ENCODE data around the gene ACOT8. TPM values are rescaled to one million over a fixed set of nuclear protein-coding genes. Genes with fewer than 3 reads are reported as not detected.
"Not testable (repeated sequence)": the region's sequence is repeated elsewhere in the genome, so short reads cannot be mapped to it uniquely, and the experiment has no call there.

Gene ACOT8
- total RNA-seq = 10 to 100 TPM; 27.9 to 34.3 TPM

DNA sequence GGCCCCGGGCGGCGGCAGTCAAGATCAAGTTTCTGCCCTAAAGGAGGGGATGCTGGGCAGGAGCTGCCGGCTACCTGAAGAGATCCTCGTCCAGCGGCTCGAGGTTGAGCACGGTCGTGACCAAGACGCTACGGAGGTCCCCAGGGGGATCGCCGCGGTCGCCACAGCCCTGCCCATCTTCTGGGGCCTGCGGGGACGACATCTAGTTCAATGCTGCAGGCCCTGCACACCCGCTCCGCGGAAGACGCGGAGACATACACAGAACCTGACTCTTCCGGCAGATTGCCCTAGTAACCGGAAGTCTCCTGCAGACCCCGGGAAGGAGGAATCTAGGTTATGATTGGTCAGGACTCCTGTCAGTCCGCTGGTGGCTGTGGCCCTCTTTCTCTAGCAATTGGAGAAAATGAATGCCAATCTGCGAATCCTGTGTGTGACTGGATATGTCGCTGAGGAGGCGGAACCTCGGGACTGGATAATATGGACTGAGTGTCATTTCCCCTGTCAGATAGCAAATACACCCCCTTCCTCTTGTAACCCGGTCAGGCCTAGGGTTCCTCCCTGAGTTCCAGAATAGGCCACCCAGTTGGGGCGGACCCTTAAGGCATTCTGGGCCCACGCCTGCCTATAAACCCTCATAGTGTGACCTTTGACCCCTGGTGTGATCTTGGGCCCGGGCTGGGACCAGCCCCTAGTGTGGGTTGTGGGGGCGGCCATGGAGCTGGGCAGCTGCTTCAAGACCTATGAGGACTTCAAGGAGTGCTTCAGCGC is at the start of gene ACOT8, which contains the start of gene ZSWIM3:
ACOT8 (minus strand) TSS at position 279 of the 768 bp plus-strand sequence; CDS start at position 202, 77 bp downstream.
ZSWIM3 (plus strand) TSS at position 501 of the 768 bp plus-strand sequence; CDS start at position 713, 212 bp downstream.
- H3K27ac Mint-ChIP-seq = peak within 1 kb of the TSS; percentile 97
- peak; percentile 94 to 97 for DNase-seq
- H3K4me3 Mint-ChIP-seq = peak within 1 kb of the TSS; percentile 95 to 98
- peaks cover 60% of the 10 kb centered on the region for H3K4me1 Mint-ChIP-seq (ENCODE audit: low read depth)
- peaks cover under 1 to 2% of the 10 kb centered on the region in 2 donors for H3K36me3 Mint-ChIP-seq (ENCODE audit: insufficient read depth in 2 of 2)
- no peaks in the 10 kb centered on the region for H3K9me3 Mint-ChIP-seq
- no peaks in the 10 kb centered on the region for H3K27me3 Mint-ChIP-seq (ENCODE audit: low read depth)
- peak; percentile 97 for ATAC-seq (replicated peaks in 1 of 2)

GRCh38 chr20:45905505-45906079 is 48.4 kb upstream of the ACOT8 start:
- DNase-seq (no peak), ATAC-seq (replicated peaks in 1 of 2) (no peak)
- H3K9me3 Mint-ChIP-seq = no peaks in the 10 kb centered on the region

DNA sequence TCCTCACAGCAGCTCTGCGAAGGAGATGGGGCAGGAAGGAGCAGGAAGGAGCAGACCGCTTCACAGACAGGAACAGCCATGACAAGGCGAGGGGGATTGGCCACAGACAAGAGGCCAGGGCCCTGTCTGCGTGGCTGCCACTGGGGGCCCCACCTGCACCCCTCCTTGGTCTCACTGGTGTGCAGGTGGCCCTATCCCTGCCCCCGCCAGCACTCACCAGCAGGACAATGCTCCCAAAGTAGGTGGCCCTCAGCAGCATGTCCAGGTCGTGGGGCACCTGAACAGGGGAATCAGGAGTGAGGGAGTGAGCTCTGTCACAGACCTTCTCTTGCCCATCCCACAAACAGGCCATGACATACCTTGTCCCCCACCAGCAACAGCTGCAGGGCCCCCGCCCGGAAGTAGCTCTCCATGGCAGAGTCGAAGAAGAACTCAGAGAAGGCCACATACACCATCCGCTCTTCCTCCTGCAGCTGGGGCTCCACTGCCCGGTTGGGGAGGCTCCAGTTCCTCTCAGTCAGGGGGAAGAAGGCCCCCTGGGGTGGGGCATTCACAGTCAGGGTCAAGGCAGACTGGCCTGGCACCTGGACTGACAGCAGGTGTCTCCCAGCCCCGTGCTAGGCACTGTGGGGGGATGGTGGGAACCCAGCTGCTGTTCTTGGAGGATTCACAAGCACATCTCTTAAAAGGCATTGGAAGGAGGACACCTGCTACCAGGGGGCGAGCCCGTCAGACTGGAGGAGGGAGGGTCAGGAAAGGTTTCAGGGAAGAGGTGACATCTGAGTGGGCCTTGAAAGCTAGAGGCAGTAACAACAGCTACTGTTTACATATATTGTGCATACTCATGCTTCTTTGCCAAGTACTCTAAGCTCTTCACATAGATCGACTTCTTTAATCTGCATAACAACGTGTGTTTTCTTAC is 47.7 kb upstream of the ACOT8 start:
- Mint-ChIP-seq H3K27ac (no peak overlapping the region), H3K36me3 (ENCODE audit: insufficient read depth in 2 of 2) (no peaks in the 10 kb centered on the region), H3K4me1 (ENCODE audit: low read depth) (peaks cover 8% of the 10 kb centered on the region), H3K27me3 (ENCODE audit: low read depth) (no peaks in the 10 kb centered on the region), H3K4me3 (no peak overlapping the region), H3K9me3 (no peaks in the 10 kb centered on the region)
- ATAC-seq (replicated peaks in 1 of 2) (no peak), DNase-seq (no peak)

More at GRCh38 chr20:45905505-45906079, 48.4 kb upstream of the ACOT8 start:
- no peaks in the 10 kb centered on the region for H3K27me3 Mint-ChIP-seq (ENCODE audit: low read depth)
- peaks cover 12% of the 10 kb centered on the region for H3K4me1 Mint-ChIP-seq (ENCODE audit: low read depth)
- no peak overlapping the region for H3K4me3 Mint-ChIP-seq
- H3K36me3 Mint-ChIP-seq (ENCODE audit: insufficient read depth in 2 of 2) = no peaks in the 10 kb centered on the region
- no peak overlapping the region for H3K27ac Mint-ChIP-seq

- ATAC-seq (replicated peaks in 1 of 2) (no peak), DNase-seq (no peak)
- Mint-ChIP-seq H3K4me1 (ENCODE audit: low read depth) (no peaks in the 10 kb centered on the region), H3K27me3 (ENCODE audit: low read depth) (no peaks in the 10 kb centered on the region), H3K4me3 (no peak overlapping the region), H3K27ac (no peak overlapping the region), H3K9me3 (no peaks in the 10 kb centered on the region), H3K36me3 (ENCODE audit: insufficient read depth in 2 of 2) (no peaks in the 10 kb centered on the region)
Observed at GRCh38 chr20:45902199-45902701, 45.1 kb upstream of the ACOT8 start.

DNA sequence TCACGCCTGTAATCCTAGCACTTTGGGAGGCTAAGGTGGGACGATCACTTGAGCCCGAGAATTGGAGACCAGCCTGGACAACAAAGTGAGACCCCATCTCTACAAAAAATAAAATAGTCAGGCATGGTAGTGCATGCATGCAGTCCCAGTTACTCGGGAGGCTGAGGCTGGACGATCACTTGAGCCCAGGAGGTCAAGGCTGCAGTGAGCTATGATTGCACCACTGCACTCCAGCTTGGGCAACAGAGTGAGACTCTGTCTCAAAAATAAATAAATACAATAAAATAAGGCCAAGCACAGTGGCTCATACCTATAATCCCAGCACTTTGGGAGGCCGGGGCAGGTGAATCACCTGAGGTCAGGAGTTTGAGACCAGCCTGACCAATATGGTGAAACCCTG is 44.1 kb upstream of the ACOT8 start:
- H3K4me1 Mint-ChIP-seq (ENCODE audit: low read depth); H3K4me3 Mint-ChIP-seq; H3K9me3 Mint-ChIP-seq; H3K27me3 Mint-ChIP-seq (ENCODE audit: low read depth); H3K27ac Mint-ChIP-seq; DNase-seq; ATAC-seq (replicated peaks in 1 of 2); H3K36me3 Mint-ChIP-seq (ENCODE audit: insufficient read depth in 2 of 2): not testable (repeated sequence)

DNA sequence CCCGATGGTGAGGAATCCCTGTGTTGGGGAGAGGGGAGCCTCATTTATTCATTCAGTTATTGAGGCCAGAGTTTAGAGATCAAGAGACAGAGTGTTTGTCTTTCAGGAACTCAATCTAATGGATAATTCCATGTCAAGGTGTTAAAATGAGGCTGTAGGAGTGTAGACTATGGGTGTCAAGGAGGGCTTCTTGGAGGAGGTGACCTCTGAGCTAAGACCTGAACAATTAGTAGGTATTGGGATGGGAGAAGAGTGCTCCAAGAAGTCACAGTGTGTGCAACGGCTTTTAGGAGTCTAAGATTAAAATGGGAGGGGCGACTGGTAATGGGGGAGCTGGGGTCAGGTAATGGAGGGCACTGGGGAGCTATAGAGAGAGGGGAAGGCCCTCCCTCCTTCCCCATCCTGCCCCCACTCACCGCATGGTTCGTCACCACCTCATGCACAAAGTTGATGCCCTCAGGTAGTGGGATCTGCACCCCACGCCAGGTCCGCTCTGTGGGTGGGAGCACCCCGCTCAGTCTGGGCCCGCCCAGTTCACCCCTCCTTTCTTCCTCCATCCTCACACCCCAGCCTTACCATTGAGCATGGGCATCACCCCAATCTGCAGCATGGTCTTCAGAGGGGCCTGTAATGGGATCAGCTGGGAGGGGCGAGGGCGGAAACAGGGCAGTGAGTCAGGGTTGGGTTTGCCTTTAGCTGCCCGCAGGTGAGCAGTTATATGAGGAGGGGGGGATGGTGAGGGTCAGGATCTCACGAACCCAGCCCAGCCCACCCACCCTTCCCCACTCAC is 42.0 kb upstream of the ACOT8 start:
- Mint-ChIP-seq H3K27ac (no peak overlapping the region), H3K9me3 (no peaks in the 10 kb centered on the region), H3K4me3 (no peak overlapping the region), H3K36me3 (ENCODE audit: insufficient read depth in 2 of 2) (no peaks in the 10 kb centered on the region), H3K27me3 (ENCODE audit: low read depth) (no peaks in the 10 kb centered on the region), H3K4me1 (ENCODE audit: low read depth) (no peaks in the 10 kb centered on the region)
- DNase-seq (no peak), ATAC-seq (replicated peaks in 1 of 2) (no peak)

DNA sequence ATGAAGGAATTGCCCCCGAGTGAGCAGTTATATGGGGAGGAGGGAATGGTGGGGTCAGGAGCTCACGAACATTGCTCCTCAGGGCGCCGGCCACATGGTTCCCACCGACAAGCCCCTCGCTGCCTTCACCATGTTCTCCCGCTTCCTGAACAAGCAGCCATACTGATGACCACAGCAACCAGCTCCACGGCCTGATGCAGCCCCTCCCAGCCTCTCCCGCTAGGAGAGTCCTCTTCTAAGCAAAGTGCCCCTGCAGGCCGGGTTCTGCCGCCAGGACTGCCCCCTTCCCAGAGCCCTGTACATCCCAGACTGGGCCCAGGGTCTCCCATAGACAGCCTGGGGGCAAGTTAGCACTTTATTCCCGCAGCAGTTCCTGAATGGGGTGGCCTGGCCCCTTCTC is 41.1 kb upstream of the ACOT8 start:
- no peak overlapping the region for H3K4me3 Mint-ChIP-seq
- no peaks in the 10 kb centered on the region for H3K9me3 Mint-ChIP-seq
- H3K4me1 Mint-ChIP-seq (ENCODE audit: low read depth) = no peaks in the 10 kb centered on the region
- H3K27me3 Mint-ChIP-seq (ENCODE audit: low read depth) = no peaks in the 10 kb centered on the region
- no peak overlapping the region for H3K27ac Mint-ChIP-seq
- ATAC-seq (replicated peaks in 1 of 2) (no peak), DNase-seq (no peak)
- peaks cover 0 to 2% of the 10 kb centered on the region in 2 donors for H3K36me3 Mint-ChIP-seq (ENCODE audit: insufficient read depth in 2 of 2)

GRCh38 chr20:45897692-45898091 is 40.5 kb upstream of the ACOT8 start:
- peaks cover 0 to 2% of the 10 kb centered on the region in 2 donors for H3K36me3 Mint-ChIP-seq (ENCODE audit: insufficient read depth in 2 of 2)

GRCh38 chr20:45897289-45897688 is 40.1 kb upstream of the ACOT8 start:
- H3K36me3 Mint-ChIP-seq (ENCODE audit: insufficient read depth in 2 of 2) = peaks cover 0 to 2% of the 10 kb centered on the region in 2 donors
- ATAC-seq (replicated peaks in 1 of 2) (no peak), DNase-seq (no peak)
- no peaks in the 10 kb centered on the region for H3K9me3 Mint-ChIP-seq
- no peak overlapping the region for H3K27ac Mint-ChIP-seq
- no peaks in the 10 kb centered on the region for H3K27me3 Mint-ChIP-seq (ENCODE audit: low read depth)
- no peak overlapping the region for H3K4me3 Mint-ChIP-seq
- H3K4me1 Mint-ChIP-seq (ENCODE audit: low read depth) = peaks cover 6% of the 10 kb centered on the region

More at GRCh38 chr20:45897692-45898091, 40.5 kb upstream of the ACOT8 start:
- H3K27ac Mint-ChIP-seq = no peak overlapping the region
- H3K4me3 Mint-ChIP-seq = no peak overlapping the region
- DNase-seq = no peak
- H3K9me3 Mint-ChIP-seq = no peaks in the 10 kb centered on the region
- peaks cover 2% of the 10 kb centered on the region for H3K4me1 Mint-ChIP-seq (ENCODE audit: low read depth)
- no peak for ATAC-seq (replicated peaks in 1 of 2)
- no peaks in the 10 kb centered on the region for H3K27me3 Mint-ChIP-seq (ENCODE audit: low read depth)

GRCh38 chr20:45896641-45897161 is 39.5 kb upstream of the ACOT8 start:
- no peak for ATAC-seq (replicated peaks in 1 of 2)
- Mint-ChIP-seq H3K27ac (no peak overlapping the region), H3K27me3 (ENCODE audit: low read depth) (no peaks in the 10 kb centered on the region)

DNA sequence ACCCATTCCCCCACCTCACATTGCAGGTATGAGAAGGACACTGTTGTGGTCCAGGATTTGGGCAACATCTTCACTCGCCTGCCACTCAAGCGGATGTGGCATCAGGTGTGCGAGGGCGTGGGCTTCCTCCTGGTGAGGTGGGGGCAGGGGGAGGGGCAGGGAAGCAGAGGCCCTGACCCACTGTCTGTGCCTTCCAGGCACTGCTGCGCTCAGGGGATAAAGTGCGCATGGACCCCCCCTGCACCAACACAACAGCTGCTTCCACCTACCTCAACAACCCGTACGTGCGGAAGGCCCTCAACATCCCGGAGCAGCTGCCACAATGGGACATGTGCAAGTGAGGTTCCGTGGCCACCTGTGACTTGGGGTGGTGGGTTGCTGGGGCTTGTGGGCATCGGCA is 37.6 kb upstream of the ACOT8 start:
- Mint-ChIP-seq H3K36me3 (ENCODE audit: insufficient read depth in 2 of 2) (peaks cover 0 to 2% of the 10 kb centered on the region in 2 donors), H3K4me1 (ENCODE audit: low read depth) (peaks cover 18% of the 10 kb centered on the region), H3K9me3 (no peaks in the 10 kb centered on the region), H3K4me3 (no peak overlapping the region), H3K27me3 (ENCODE audit: low read depth) (no peaks in the 10 kb centered on the region), H3K27ac (no peak overlapping the region)
- no peak for ATAC-seq (replicated peaks in 1 of 2)
- no peak for DNase-seq

More at GRCh38 chr20:45896641-45897161, 39.5 kb upstream of the ACOT8 start:
- Mint-ChIP-seq H3K9me3 (no peaks in the 10 kb centered on the region), H3K4me1 (ENCODE audit: low read depth) (peaks cover 12% of the 10 kb centered on the region), H3K36me3 (ENCODE audit: insufficient read depth in 2 of 2) (peaks cover 0 to 2% of the 10 kb centered on the region in 2 donors), H3K4me3 (no peak overlapping the region)
- no peak for DNase-seq

DNA sequence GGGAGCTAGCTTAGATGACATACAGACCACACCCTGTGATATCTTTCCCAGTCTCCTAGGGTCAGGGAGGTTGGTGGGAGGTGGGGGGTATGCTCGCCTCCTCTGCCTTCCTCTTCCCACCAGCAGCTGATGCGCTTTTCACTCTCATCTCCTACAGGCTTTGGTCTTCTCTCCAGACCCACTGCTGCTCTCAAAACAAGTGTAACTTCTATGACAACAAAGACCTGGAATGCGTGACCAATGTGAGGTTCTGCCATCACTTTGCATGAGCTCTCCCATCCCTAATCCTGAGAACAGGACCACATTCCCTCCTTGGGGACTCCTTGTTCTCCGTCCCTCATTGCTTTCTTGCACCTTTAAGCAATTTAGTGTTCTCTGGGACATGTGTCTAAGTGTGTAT is 36.6 kb upstream of the ACOT8 start:
- H3K36me3 Mint-ChIP-seq (ENCODE audit: insufficient read depth in 2 of 2) = peaks cover 0 to 2% of the 10 kb centered on the region in 2 donors
- peak overlapping the region in 1 of 2 donors; percentile 13 for H3K4me3 Mint-ChIP-seq
- no peak overlapping the region for H3K27ac Mint-ChIP-seq
- DNase-seq = no peak
- no peaks in the 10 kb centered on the region for H3K9me3 Mint-ChIP-seq
- ATAC-seq (replicated peaks in 1 of 2) = no peak
- no peaks in the 10 kb centered on the region for H3K27me3 Mint-ChIP-seq (ENCODE audit: low read depth)
- H3K4me1 Mint-ChIP-seq (ENCODE audit: low read depth) = peaks cover 22% of the 10 kb centered on the region

Measured in activated T-cell treated with anti-CD3 and anti-CD28 coated beads, Interleukin-2, amount 50 U/mL, for 72 hours (primary cell).